Measurements from ENCODE around the gene PRRG1. TPM values are rescaled to one million over a fixed set of nuclear protein-coding genes. Genes with fewer than 3 reads are reported as not detected.

The PRRG1 gene
- total and polyA plus RNA-seq, 12 donors, result 3.0 to 15.9 (median 10.7) TPM

DNA sequence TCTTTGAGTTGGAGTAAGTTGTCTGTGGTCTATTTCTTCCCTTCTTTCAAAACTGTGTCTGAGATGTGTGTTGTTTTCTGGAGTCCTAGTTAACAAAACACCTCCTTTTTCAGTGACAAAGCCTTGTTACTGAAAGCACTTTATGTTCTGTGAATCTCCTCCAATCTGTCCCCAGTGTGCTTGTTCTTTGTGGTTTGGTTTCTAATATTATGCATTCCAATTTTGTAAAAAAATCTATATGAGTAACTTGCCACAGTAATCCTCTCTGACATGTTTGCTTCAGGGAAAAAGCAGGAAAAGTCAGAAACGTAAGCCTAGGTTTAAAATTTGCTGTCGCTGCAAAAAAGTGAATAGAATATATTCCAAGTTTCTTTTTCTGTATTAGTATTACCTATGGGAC lies 12.4 kb downstream of the PRRG1 start:
- DNase-seq, result no peak
- intact Hi-C loops (cut with DNase I), result no loop called here
- H3K27ac ChIP-seq, result no peak overlapping the region
- peaks cover 0 to 6% (median 0%) of the 10 kb centered on the region in 9 donors for H3K4me1 ChIP-seq
- no peak for ATAC-seq
- 57 to 61% methylated on average over 2 of the region's 2 CpGs for WGBS, 2 donors
- no peak overlapping the region for H3K4me3 ChIP-seq
- no peaks in the 10 kb centered on the region for H3K27me3 ChIP-seq
- H3K9me3 ChIP-seq, result peaks cover 0 to 25% (median 0%) of the 10 kb centered on the region in 11 donors
- TF ChIP-seq, protein P1, sequence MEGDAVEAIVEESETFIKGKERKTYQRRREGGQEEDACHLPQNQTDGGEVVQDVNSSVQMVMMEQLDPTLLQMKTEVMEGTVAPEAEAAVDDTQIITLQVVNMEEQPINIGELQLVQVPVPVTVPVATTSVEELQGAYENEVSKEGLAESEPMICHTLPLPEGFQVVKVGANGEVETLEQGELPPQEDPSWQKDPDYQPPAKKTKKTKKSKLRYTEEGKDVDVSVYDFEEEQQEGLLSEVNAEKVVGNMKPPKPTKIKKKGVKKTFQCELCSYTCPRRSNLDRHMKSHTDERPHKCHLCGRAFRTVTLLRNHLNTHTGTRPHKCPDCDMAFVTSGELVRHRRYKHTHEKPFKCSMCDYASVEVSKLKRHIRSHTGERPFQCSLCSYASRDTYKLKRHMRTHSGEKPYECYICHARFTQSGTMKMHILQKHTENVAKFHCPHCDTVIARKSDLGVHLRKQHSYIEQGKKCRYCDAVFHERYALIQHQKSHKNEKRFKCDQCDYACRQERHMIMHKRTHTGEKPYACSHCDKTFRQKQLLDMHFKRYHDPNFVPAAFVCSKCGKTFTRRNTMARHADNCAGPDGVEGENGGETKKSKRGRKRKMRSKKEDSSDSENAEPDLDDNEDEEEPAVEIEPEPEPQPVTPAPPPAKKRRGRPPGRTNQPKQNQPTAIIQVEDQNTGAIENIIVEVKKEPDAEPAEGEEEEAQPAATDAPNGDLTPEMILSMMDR (IDR thresholded peaks at IDR 0.05), result no peak
- no peaks in the 10 kb centered on the region for H3K36me3 ChIP-seq

GRCh38 chrX:37364666-37365065 lies 15.5 kb downstream of the PRRG1 start:
- intact Hi-C loops (cut with DNase I), result no loop called here
- Histone ChIP-seq H3K4me1 (peaks cover 0 to 17% (median 0%) of the 10 kb centered on the region in 9 donors), H3K4me3 (no peak overlapping the region), H3K36me3 (no peaks in the 10 kb centered on the region), H3K27me3 (no peaks in the 10 kb centered on the region), H3K9me3 (peaks cover 0 to 24% (median 0%) of the 10 kb centered on the region in 11 donors), H3K27ac (no peak overlapping the region)
- 89% methylated on average over 3 of the region's 3 CpGs for WGBS, 2 donors
- ATAC-seq (no peak), DNase-seq (no peak)
- TF ChIP-seq, protein P1 (IDR thresholded peaks at IDR 0.05), result no peak

DNA sequence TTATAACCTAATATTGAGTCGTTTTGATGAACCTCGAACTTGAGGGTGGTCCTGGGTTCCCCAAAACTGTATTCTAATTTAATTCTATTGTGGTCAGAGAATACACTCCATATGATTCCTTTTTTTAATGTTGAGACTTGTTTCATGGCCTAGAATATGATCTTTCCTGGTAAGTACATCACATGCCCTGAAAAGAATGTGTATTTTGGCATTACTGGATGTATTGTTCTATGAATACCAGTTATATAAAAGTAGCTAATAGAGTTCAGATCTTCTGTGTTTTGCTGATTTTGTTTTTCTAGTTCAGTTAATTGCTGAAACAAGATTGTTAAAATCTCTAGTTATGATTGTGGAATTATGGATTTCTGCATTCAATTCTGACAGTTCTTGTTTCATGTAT lies 18.8 kb downstream of the PRRG1 start:
- TF ChIP-seq, protein P1 (IDR thresholded peaks at IDR 0.05), result no peak
- H3K36me3 ChIP-seq, result no peaks in the 10 kb centered on the region
- peaks cover 0 to 12% (median 0%) of the 10 kb centered on the region in 9 donors for H3K4me1 ChIP-seq
- 88 to 89% methylated on average over 2 of the region's 2 CpGs for WGBS, 2 donors
- no peak overlapping the region for H3K4me3 ChIP-seq
- ATAC-seq (no peak), DNase-seq (no peak)
- intact Hi-C loops (cut with DNase I), result no loop called here
- no peaks in the 10 kb centered on the region for H3K27me3 ChIP-seq
- H3K9me3 ChIP-seq, result peaks cover 0 to 17% (median 0%) of the 10 kb centered on the region in 11 donors
- H3K27ac ChIP-seq, result no peak overlapping the region

GRCh38 chrX:37370499-37371141 lies 21.5 kb downstream of the PRRG1 start:
- DNase-seq (no peak), ATAC-seq (peak in 1 of 8 donors; percentile 67)
- Histone ChIP-seq H3K4me1 (peaks cover 0 to 29% (median 5%) of the 10 kb centered on the region in 9 donors), H3K27me3 (no peaks in the 10 kb centered on the region), H3K36me3 (no peaks in the 10 kb centered on the region), H3K27ac (no peak overlapping the region), H3K4me3 (no peak overlapping the region), H3K9me3 (peaks cover 0 to 11% (median 0%) of the 10 kb centered on the region in 11 donors)
- 94 to 97% methylated on average over 3 to 4 of the region's 4 CpGs for WGBS, 2 donors
- TF ChIP-seq, protein P1 (IDR thresholded peaks at IDR 0.05), result no peak
- intact Hi-C loops (cut with DNase I), result no loop called here

All from heart right ventricle (tissue), 16 donors.